ENCODE measurements around the gene DPM2.

Gene DPM2

DNA sequence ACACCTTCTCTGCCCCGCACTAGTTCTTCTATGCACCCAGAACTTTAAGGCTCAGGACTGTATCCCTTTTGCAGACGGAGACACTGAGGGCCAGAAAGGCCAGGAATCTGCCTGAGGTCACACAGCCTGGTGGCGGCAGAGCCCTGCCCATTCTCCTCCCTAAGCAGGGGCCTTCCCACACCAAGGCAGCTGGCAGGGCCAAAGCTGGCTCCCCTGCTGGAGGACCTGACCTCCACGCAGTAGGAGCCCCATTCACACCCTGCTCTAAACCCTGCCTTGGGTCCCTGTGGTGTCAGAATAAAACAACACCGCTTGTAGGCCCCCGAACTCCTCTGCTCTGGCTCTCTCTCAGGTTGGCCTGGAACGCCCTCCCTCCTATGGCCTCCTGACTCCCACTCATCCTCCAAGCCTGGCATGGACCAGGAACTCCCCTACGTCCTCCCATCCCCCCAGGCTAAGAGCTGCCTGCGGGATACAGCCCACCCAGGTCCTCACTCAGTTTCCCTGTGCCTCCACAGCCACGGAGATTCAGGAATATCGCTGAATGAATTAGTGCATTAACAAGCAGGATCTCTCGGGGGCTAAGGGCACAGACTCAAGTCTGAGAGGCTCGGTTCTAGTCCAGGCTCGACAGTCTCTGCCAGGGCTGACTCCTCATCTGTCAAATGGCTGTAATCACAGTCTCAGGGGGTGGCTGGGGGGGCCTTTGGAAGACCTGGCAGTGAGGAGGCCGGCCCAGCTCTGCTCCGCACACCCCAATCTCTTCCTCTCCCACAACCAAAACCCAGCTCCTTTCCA is 41.1 kb downstream of the DPM2 start:
- no peak for TF ChIP-seq FOXM1 (IDR thresholded peaks at IDR 0.05; ENCODE audit: borderline replicate concordance, low read depth)

DNA sequence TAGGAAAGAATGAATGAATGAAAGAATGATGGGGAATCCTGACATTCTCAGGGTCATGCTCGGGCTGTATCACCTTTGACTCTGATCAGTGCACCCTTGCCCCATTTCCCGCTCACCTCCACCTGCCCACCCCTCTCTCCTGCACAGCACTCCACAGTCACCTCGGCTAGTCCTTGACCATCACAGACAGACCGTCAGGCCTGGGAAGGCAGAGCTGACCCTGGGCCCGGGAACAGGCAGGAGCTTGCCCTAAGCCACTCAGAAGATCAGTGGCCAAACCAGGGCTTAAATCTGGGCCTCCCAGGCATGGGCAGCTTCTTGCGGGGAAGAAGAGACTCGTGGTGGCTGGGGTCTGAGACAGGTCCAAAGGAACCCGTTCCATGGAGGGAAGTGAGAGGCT is 41.8 kb downstream of the DPM2 start:
- TF ChIP-seq, protein P1, sequence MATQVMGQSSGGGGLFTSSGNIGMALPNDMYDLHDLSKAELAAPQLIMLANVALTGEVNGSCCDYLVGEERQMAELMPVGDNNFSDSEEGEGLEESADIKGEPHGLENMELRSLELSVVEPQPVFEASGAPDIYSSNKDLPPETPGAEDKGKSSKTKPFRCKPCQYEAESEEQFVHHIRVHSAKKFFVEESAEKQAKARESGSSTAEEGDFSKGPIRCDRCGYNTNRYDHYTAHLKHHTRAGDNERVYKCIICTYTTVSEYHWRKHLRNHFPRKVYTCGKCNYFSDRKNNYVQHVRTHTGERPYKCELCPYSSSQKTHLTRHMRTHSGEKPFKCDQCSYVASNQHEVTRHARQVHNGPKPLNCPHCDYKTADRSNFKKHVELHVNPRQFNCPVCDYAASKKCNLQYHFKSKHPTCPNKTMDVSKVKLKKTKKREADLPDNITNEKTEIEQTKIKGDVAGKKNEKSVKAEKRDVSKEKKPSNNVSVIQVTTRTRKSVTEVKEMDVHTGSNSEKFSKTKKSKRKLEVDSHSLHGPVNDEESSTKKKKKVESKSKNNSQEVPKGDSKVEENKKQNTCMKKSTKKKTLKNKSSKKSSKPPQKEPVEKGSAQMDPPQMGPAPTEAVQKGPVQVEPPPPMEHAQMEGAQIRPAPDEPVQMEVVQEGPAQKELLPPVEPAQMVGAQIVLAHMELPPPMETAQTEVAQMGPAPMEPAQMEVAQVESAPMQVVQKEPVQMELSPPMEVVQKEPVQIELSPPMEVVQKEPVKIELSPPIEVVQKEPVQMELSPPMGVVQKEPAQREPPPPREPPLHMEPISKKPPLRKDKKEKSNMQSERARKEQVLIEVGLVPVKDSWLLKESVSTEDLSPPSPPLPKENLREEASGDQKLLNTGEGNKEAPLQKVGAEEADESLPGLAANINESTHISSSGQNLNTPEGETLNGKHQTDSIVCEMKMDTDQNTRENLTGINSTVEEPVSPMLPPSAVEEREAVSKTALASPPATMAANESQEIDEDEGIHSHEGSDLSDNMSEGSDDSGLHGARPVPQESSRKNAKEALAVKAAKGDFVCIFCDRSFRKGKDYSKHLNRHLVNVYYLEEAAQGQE (IDR thresholded peaks at IDR 0.05; ENCODE audit: low read depth) = no peak
- TF ChIP-seq EGR1 (IDR thresholded peaks at IDR 0.05) (no peak), NFIC (IDR thresholded peaks at IDR 0.05) (no peak), FOXM1 (IDR thresholded peaks at IDR 0.05; ENCODE audit: borderline replicate concordance, low read depth) (no peak), TAF1 (IDR thresholded peaks at IDR 0.05; ENCODE audit: low read depth) (no peak), TEAD4 (IDR thresholded peaks at IDR 0.05) (no peak), TCF12 (IDR thresholded peaks at IDR 0.05; ENCODE audit: low read depth) (no peak), YY1 (IDR thresholded peaks at IDR 0.05; ENCODE audit: low read depth) (no peak), CREB1 (IDR thresholded peaks at IDR 0.05; ENCODE audit: low read depth) (no peak), ZBTB7A (IDR thresholded peaks at IDR 0.05; ENCODE audit: low read depth) (no peak), CEBPB (IDR thresholded peaks at IDR 0.05) (no peak), RAD21 (IDR thresholded peaks at IDR 0.05; ENCODE audit: low read depth) (no peak), EP300 (IDR thresholded peaks at IDR 0.05; ENCODE audit: borderline replicate concordance) (no peak)
- TF ChIP-seq, protein P2, sequence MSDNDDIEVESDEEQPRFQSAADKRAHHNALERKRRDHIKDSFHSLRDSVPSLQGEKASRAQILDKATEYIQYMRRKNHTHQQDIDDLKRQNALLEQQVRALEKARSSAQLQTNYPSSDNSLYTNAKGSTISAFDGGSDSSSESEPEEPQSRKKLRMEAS (IDR thresholded peaks at IDR 0.05) = no peak
- TF ChIP-seq, protein P3, sequence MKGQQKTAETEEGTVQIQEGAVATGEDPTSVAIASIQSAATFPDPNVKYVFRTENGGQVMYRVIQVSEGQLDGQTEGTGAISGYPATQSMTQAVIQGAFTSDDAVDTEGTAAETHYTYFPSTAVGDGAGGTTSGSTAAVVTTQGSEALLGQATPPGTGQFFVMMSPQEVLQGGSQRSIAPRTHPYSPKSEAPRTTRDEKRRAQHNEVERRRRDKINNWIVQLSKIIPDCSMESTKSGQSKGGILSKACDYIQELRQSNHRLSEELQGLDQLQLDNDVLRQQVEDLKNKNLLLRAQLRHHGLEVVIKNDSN (IDR thresholded peaks at IDR 0.05) = no peak

DNA sequence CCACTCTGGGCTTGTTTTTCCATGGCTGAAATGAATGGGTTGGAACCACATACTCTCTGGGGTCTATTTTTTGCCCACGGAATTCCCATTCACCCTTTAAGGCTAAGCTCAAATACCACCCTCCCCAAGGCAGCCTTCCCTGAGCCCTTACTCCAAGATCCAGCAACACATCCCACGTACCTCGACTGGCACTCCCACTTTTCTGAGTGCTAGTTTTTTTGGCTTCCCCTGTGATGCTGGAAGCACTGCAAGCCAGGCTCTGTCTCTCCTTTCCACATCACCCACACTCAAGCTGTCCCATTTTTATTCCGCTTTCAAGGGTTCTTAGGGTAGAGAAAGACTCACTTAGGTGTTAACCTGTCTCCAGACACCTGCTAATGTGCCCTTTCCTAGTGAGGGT is 44.3 kb downstream of the DPM2 start:
- TF ChIP-seq, protein P2 (IDR thresholded peaks at IDR 0.05) = no peak
- TF ChIP-seq, protein P3 (IDR thresholded peaks at IDR 0.05) = no peak
- no peak for TF ChIP-seq RAD21 (IDR thresholded peaks at IDR 0.05; ENCODE audit: low read depth)
- TF ChIP-seq NFIC (IDR thresholded peaks at IDR 0.05) = no peak
- TF ChIP-seq FOXM1 (IDR thresholded peaks at IDR 0.05; ENCODE audit: borderline replicate concordance, low read depth) = no peak
- no peak for TF ChIP-seq EP300 (IDR thresholded peaks at IDR 0.05; ENCODE audit: borderline replicate concordance)
- no peak for TF ChIP-seq ZBTB7A (IDR thresholded peaks at IDR 0.05; ENCODE audit: low read depth)
- no peak for TF ChIP-seq TEAD4 (IDR thresholded peaks at IDR 0.05)
- no peak for TF ChIP-seq TCF12 (IDR thresholded peaks at IDR 0.05; ENCODE audit: low read depth)
- no peak for TF ChIP-seq CEBPB (IDR thresholded peaks at IDR 0.05)
- no peak for TF ChIP-seq EGR1 (IDR thresholded peaks at IDR 0.05)

DNA sequence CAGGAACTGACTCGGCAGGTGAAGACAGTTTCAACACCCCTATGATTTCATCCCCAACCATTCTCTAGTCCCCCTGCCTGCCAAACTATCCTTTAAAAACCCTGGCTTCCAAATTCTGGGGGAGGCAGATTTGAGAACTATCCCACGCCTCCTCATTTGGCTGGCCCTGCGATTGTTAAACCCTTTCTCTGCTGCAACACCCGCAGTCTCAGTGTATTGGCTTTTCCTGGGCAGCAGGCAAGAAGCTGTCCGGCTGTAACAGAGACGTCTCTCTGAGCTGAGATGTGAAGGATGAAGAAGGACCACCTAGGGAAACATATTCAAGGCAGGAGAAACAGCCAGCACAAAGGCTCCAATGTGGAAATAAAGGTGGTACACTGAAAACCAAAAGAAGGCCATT is 44.8 kb downstream of the DPM2 start:
- no peak for TF ChIP-seq CEBPB (IDR thresholded peaks at IDR 0.05)
- TF ChIP-seq, protein P1 (IDR thresholded peaks at IDR 0.05; ENCODE audit: low read depth) = no peak

DNA sequence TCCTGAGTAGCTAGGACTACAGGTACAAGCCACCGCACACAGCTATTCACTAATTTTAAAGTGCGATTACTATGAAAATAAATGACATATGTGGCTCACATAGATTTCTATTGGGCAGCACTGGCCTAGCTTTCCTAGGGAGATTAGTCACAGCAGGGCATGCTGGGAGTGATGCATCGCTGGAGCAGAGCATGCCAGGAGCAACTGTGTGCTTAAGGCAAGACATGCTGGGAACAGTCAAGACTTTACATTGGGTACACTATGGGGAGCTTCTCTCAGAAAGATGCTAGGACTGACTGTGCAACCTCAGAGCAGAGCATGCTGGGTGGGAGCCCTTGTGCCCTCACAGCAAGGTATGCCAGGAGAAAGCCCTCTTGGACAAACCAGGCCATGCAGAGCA is 47.6 kb downstream of the DPM2 start:
- TF ChIP-seq CEBPB (IDR thresholded peaks at IDR 0.05) (no peak), YY1 (IDR thresholded peaks at IDR 0.05; ENCODE audit: low read depth) (no peak), TAF1 (IDR thresholded peaks at IDR 0.05; ENCODE audit: low read depth) (no peak), EP300 (IDR thresholded peaks at IDR 0.05; ENCODE audit: borderline replicate concordance) (no peak), FOXM1 (IDR thresholded peaks at IDR 0.05; ENCODE audit: borderline replicate concordance, low read depth) (no peak), TEAD4 (IDR thresholded peaks at IDR 0.05) (no peak), CREB1 (IDR thresholded peaks at IDR 0.05; ENCODE audit: low read depth) (no peak), ZBTB7A (IDR thresholded peaks at IDR 0.05; ENCODE audit: low read depth) (no peak), NFIC (IDR thresholded peaks at IDR 0.05) (no peak), TCF12 (IDR thresholded peaks at IDR 0.05; ENCODE audit: low read depth) (no peak), RAD21 (IDR thresholded peaks at IDR 0.05; ENCODE audit: low read depth) (no peak), EGR1 (IDR thresholded peaks at IDR 0.05) (no peak)
- TF ChIP-seq, protein P3 (IDR thresholded peaks at IDR 0.05) = no peak
- TF ChIP-seq, protein P2 (IDR thresholded peaks at IDR 0.05) = no peak
- TF ChIP-seq, protein P1 (IDR thresholded peaks at IDR 0.05; ENCODE audit: low read depth) = no peak
